Muscle of leg (tissue), 11 donors: Measurements from ENCODE around the gene PODXL. TPM values are rescaled to one million over a fixed set of nuclear protein-coding genes. Genes with fewer than 3 reads are reported as not detected.

ENCODE experiments used
- DNase-seq: peaks from one replicate; pipeline ENCODE4 v3.0.0; 2013
- H3K27ac ChIP-seq: one replicate; pipeline ENCODE4 v1.5.1; 2013; ENCODE audit warnings: mild to moderate bottlenecking, low read length, control low read depth
- H3K27me3 ChIP-seq: one replicate; pipeline ENCODE4 v1.6.1; 2013; ENCODE audit warnings: low read length; ENCODE audit not compliant: control insufficient read depth, insufficient read depth
- H3K36me3 ChIP-seq: one replicate; pipeline ENCODE4 v1.6.1; 2013; ENCODE audit warnings: low read length; ENCODE audit not compliant: control insufficient read depth, insufficient read depth
- H3K4me1 ChIP-seq: one replicate; pipeline ENCODE4 v1.6.1; 2013; ENCODE audit warnings: low read length; ENCODE audit not compliant: control insufficient read depth, insufficient read depth
- H3K4me3 ChIP-seq: one replicate; pipeline ENCODE4 v1.5.1; 2013; ENCODE audit warnings: low read length, control low read depth
- H3K9me3 ChIP-seq: replicated peaks from 2 replicates; pipeline ENCODE4 v1.6.1; 2013; ENCODE audit warnings: low read depth, low read length; ENCODE audit not compliant: control insufficient read depth
- WGBS: methylation state at CpG from one replicate; pipeline ENCODE4 v1.1.5; 2013; ENCODE audit warnings: missing lambda C conversion rate; ENCODE audit not compliant: insufficient coverage; 5-methylcytosine and 5-hydroxymethylcytosine counted together
- polyA plus RNA-seq, 8 donors: library from polyadenylated mRNA; unstranded; fragments of 120-200 nt; gene quantifications; one replicate each; pipeline versions ENCODE4 v1.2.1 to v1.2.3, GENCODE V29; 2013; ENCODE audit warnings: inconsistent platforms in 1 of 8, low replicate concordance in 1 of 8; ENCODE audit not compliant: insufficient read length in 8 of 8, insufficient read depth in 1 of 8
- total RNA-seq: library from RNA; stranded (reverse); fragments of 120-200 nt; gene quantifications from one replicate; pipeline ENCODE4 v1.2.4, GENCODE V29; 2013

The PODXL gene
- total and polyA plus RNA-seq, 9 donors, result 35.5 to 82.1 (median 71.0) TPM

- no peak overlapping the region for H3K27ac ChIP-seq
- H3K4me3 ChIP-seq, result no peak overlapping the region
- no CpG with 5 or more reads among the region's 7 CpGs for WGBS
- peaks cover 33% of the 10 kb centered on the region for H3K36me3 ChIP-seq
- H3K4me1 ChIP-seq, result peaks cover 5% of the 10 kb centered on the region
- no peaks in the 10 kb centered on the region for H3K9me3 ChIP-seq
- H3K27me3 ChIP-seq, result no peaks in the 10 kb centered on the region
- DNase-seq, result no peak
Observed at GRCh38 chr7:131497454-131497853, 59.0 kb downstream of the PODXL start.

GRCh38 chr7:131495669-131496498 lies 60.5 kb downstream of the PODXL start:
- DNase-seq, result no peak
- no peaks in the 10 kb centered on the region for H3K27me3 ChIP-seq
- WGBS, result no CpG with 5 or more reads among the region's 7 CpGs
- H3K36me3 ChIP-seq, result peaks cover 22% of the 10 kb centered on the region
- H3K9me3 ChIP-seq, result no peaks in the 10 kb centered on the region
- no peaks in the 10 kb centered on the region for H3K4me1 ChIP-seq
- no peak overlapping the region for H3K4me3 ChIP-seq
- H3K27ac ChIP-seq, result no peak overlapping the region

DNA sequence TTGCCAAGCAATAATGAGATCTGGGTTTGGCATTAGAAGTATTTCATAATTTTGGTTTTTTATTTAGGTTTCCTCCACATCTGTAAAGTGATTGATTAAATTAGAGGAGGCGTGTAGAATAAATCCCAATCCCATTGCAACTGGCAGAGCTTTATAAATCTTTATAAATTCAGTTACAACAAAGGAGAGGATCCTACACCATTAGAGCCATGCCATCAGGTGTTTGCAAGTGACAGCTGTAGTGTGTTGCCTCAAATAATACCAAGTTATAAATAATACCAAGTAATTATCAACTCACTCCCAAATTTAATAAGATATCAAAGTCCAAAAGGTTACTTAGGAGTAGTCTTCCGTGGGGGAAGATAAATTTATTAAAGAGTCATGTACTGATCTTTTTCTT lies 62.2 kb downstream of the PODXL start:
- H3K27me3 ChIP-seq, result no peaks in the 10 kb centered on the region
- H3K27ac ChIP-seq, result no peak overlapping the region
- no peak overlapping the region for H3K4me3 ChIP-seq
- H3K36me3 ChIP-seq, result peaks cover 14% of the 10 kb centered on the region
- WGBS, result no CpG with 5 or more reads among the region's 2 CpGs
- H3K4me1 ChIP-seq, result no peaks in the 10 kb centered on the region
- DNase-seq, result no peak
- no peaks in the 10 kb centered on the region for H3K9me3 ChIP-seq

DNA sequence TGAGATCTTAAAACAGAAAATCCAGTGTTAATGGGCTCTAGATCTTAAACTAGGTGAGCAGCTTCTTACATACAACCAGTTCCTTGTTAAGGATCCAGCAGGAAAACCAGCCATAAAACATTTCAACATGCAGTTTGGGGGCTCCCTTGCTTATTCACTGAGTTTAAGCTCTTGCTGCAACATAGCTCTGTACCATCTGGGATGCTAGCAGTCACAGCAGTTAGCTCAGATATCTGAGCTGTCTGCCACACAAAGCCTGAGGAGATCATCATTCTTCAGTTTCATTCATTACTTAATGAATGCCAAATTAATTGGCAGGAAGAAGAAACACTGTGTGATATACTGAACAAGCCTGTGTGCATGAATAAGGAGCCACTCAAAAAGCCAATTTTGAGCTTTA lies 62.8 kb downstream of the PODXL start:
- Histone ChIP-seq H3K4me3 (no peak overlapping the region), H3K27ac (no peak overlapping the region), H3K9me3 (no peaks in the 10 kb centered on the region), H3K36me3 (peaks cover 11% of the 10 kb centered on the region), H3K27me3 (no peaks in the 10 kb centered on the region), H3K4me1 (no peaks in the 10 kb centered on the region)
- no peak for DNase-seq

GRCh38 chr7:131493081-131493480 lies 63.3 kb downstream of the PODXL start:
- WGBS, result no CpG with 5 or more reads among the region's 2 CpGs
- no peaks in the 10 kb centered on the region for H3K27me3 ChIP-seq
- no peak for DNase-seq
- H3K36me3 ChIP-seq, result peaks cover 11% of the 10 kb centered on the region
- no peak overlapping the region for H3K4me3 ChIP-seq
- no peak overlapping the region for H3K27ac ChIP-seq
- H3K4me1 ChIP-seq, result no peaks in the 10 kb centered on the region
- no peaks in the 10 kb centered on the region for H3K9me3 ChIP-seq

- no peaks in the 10 kb centered on the region for H3K27me3 ChIP-seq
- no peaks in the 10 kb centered on the region for H3K9me3 ChIP-seq
- H3K4me3 ChIP-seq, result no peak overlapping the region
- DNase-seq, result no peak
- no peak overlapping the region for H3K27ac ChIP-seq
- WGBS, result no CpG with 5 or more reads among the region's 4 CpGs
- H3K36me3 ChIP-seq, result peaks cover 2% of the 10 kb centered on the region
- no peaks in the 10 kb centered on the region for H3K4me1 ChIP-seq
Observed at GRCh38 chr7:131489881-131490280, 66.5 kb downstream of the PODXL start.

DNA sequence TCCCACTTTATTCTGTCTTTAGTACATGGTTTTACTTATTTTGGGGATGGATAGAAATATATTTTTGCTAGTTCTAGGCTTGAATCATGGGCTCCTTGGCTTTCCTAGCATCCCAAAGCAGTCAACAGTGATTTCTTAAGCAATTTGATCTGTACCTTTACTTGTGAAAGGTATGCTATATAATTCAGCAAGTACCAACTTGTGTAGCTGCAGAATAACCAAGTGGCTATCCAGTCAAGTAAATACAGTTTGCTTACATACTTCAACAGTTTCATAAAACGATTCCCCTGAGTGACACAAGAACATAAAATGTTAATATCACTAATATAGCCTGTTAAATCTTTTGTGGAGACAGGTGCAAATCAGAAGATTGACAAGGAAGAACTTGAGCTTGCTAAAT lies 67.2 kb downstream of the PODXL start:
- H3K36me3 ChIP-seq, result peaks cover 2% of the 10 kb centered on the region
- no CpG with 5 or more reads among the region's 1 CpG for WGBS
- no peaks in the 10 kb centered on the region for H3K4me1 ChIP-seq
- no peak overlapping the region for H3K4me3 ChIP-seq
- no peak for DNase-seq
- no peak overlapping the region for H3K27ac ChIP-seq
- no peaks in the 10 kb centered on the region for H3K9me3 ChIP-seq
- H3K27me3 ChIP-seq, result no peaks in the 10 kb centered on the region

DNA sequence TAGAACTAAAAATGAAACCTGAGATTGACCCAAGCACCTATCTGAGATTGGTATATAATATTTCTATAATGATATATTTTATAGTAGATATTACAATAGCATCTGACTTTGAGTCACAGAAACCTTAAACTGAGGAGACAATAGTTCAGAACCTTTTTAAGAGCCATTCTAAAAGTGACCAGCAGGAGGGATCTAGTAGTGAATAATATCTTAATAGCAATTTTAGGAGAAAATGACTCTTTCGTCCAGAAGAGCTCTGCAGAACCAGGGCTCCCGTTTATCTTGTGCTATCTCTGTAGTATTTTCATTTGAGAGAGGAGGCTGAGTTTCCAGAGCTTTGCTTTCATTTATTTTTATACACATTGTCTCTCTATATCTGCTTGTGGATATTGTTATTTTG lies 68.1 kb downstream of the PODXL start:
- Histone ChIP-seq H3K27me3 (no peaks in the 10 kb centered on the region), H3K27ac (no peak overlapping the region), H3K9me3 (no peaks in the 10 kb centered on the region), H3K4me1 (no peaks in the 10 kb centered on the region), H3K4me3 (no peak overlapping the region), H3K36me3 (peaks cover 2% of the 10 kb centered on the region)
- WGBS, result no CpG with 5 or more reads among the region's 2 CpGs
- no peak for DNase-seq

GRCh38 chr7:131487217-131487616 lies 69.2 kb downstream of the PODXL start:
- Histone ChIP-seq H3K27me3 (no peaks in the 10 kb centered on the region), H3K27ac (no peak overlapping the region), H3K36me3 (peaks cover 2% of the 10 kb centered on the region), H3K4me3 (no peak overlapping the region), H3K9me3 (no peaks in the 10 kb centered on the region), H3K4me1 (no peaks in the 10 kb centered on the region)
- whole genome bisulfite sequencing, result no CpG with 5 or more reads among the region's 1 CpG
- DNase-seq, result no peak

GRCh38 chr7:131486346-131486745 lies 70.1 kb downstream of the PODXL start:
- Histone ChIP-seq H3K9me3 (no peaks in the 10 kb centered on the region), H3K4me1 (no peaks in the 10 kb centered on the region), H3K27ac (no peak overlapping the region), H3K4me3 (no peak overlapping the region), H3K36me3 (peaks cover 2% of the 10 kb centered on the region), H3K27me3 (no peaks in the 10 kb centered on the region)
- WGBS, result no CpG with 5 or more reads among the region's 2 CpGs
- DNase-seq, result no peak

DNA sequence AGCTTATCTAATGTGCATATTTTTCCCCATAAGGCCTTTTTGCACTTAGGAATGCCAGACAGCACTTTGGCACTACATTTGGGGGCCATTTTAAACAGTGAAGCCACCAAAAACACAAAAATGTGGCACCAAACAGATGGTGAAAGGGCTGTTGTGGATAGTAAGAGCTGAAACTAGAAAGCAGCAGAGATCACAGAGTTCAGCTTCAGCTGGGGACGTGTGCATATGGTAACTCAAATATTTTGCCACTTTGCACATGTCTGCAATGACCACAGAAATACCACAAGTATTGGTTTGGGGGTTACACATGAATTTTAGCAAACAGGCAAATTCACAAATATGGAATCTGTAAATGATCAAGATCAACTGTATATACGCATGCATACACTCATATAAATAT lies 72.8 kb downstream of the PODXL start:
- H3K4me3 ChIP-seq, result no peak overlapping the region
- WGBS, result no CpG with 5 or more reads among the region's 2 CpGs
- H3K27me3 ChIP-seq, result no peaks in the 10 kb centered on the region
- no peaks in the 10 kb centered on the region for H3K9me3 ChIP-seq
- peaks cover 8% of the 10 kb centered on the region for H3K36me3 ChIP-seq
- H3K27ac ChIP-seq, result no peak overlapping the region
- no peak for DNase-seq
- no peaks in the 10 kb centered on the region for H3K4me1 ChIP-seq
